ENCODE results near the gene RAB13. TPM values are rescaled to one million over a fixed set of nuclear protein-coding genes. Genes with fewer than 3 reads are reported as not detected.

The RAB13 gene
- total RNA-seq, 1 donor from 2014 or later: 112 TPM

DNA sequence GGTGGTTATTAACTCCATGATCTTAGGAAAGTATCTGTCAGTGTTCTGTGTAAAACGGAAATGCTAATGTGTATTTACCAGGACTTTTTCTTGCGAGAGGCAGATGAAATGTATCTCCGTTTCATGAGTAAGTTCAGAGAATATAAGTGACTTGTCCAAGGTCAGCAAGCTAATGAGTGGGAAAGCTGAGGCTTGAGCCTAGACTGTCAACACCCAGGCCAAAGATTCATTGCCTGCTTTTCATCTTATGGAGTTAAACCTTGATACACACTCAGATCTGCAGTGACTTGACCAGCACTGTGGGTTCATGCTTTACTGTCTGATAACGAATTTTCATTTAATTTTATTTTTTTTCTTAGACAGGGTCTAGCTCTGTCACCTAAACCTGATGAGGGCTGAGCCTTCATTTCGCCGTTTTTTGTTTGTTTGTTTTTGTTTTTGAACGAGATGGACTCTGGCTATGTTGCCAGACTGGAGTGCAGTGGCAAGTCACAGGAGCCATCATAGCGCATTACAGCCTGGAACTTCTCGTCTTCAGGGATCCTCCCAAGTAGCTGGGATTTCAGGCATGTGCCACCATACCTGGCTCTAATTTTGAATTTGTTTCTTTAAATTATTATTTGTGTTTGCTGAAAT is 7.7 kb downstream of the RAB13 start:
- DNase-seq (ENCODE audit: low spot score): no peak

DNA sequence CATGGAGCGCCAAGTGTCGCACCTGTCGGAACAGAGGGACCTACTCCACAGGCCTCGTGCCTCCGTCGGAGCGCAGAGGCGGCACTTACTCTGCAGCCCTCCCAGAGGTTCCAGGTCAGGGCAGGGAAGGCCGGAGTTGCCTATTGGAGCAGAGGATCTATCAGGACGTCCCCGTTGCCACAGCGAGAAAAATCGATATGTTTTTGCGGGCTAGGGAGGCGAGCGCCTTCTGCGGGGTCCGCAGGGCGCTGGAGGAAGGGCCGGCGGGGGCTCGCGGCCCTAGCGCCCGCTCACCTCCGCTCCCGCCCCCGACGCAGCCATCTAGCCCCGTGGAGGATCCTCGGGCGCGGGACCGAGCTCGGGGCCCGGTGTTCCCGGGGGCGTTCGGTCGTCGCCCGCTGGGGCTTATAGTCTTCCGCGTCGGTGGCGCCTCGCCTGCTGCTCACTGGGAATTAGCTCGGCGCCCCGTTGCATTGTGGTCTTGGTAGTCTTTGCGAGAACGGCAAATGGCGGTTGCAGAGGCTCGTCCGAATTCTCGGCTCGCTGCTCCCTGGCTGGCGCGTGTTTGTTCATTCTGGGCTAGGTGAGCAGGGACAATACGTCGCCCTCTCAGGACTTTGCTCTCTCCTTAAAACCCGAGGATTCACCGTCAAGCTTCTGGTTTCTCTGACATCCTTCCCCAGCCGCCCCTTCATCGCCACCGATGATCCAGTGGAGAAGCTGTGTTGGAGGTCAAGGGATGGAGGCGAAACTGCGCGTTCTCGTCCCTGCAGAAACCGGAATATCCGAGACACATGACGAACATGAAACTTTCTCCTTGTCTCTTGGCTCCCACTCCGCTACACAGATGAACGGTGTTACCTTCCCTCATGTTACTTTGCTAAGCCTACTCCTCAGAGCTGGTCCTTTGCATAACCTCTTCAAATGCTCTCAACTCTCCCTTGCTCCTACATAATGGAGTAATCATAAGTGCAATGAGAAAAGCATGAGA is 8.6 kb downstream of the RAB13 start, which contains the start of gene JTB:
JTB (minus strand) TSS at position 425 of the 991 bp plus-strand sequence; CDS start at position 3, 422 bp downstream.
- DNase-seq (ENCODE audit: low spot score): peak; percentile 90

DNA sequence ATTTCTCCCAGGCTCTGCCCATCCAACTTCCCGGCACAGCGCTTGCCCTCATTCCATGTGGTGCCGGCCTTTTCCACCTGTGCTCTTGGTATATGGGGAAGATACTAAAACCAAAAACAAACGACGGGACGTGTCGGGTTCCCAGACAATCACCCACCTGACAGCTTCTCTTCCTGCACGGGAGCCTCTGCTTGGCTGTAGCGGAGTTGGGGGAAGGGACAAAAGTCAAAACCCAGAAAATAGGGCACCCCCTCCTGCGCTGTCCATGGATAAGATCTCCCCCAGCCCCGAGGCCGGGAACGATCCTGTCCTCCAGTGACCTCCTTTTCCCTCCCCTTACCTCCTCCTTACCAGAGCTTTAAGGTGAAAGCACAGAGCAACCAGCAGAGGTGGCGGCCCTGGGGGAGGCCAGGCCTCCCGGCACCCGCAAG is 9.3 kb downstream of the RAB13 start:
- DNase-seq (ENCODE audit: low spot score): no peak

DNA sequence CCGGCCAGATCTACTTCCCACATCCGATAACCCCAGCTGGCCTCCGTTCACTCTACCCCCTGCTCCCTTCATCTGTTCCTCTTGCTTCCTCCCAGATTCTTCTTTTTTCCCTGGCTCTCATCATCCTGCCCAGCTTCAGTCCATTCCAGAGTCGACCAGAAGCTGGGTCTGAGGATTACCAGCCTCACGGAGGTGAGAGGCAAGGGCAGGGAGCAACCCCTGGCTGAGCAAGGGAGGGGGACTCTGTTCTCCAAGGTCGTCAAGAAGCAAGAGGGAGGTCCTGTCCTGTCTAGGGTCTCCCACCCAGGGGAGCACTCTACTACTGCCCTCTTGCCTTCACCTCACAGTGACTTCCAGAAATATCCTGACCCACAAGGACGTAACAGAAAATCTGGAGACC is 12.6 kb downstream of the RAB13 start:
- no peak for DNase-seq (ENCODE audit: low spot score)

DNA sequence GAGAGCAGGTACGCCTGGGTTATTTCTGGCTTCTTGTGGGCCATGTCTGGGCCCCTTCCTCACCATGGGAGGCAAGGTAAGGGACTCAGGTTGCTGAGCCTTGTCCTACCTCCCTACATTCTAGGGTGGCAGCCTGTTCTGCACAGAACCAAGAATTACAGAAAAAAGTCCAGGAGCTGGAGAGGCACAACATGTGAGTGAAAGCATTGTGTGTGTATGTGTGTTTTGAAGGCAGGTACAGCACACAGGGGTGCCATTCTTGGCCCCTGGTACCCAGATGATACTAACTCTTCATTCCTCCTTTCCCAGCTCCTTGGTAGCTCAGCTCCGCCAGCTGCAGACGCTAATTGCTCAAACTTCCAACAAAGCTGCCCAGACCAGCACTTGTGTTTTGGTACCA is 13.1 kb downstream of the RAB13 start:
- DNase-seq (ENCODE audit: low spot score): no peak

DNA sequence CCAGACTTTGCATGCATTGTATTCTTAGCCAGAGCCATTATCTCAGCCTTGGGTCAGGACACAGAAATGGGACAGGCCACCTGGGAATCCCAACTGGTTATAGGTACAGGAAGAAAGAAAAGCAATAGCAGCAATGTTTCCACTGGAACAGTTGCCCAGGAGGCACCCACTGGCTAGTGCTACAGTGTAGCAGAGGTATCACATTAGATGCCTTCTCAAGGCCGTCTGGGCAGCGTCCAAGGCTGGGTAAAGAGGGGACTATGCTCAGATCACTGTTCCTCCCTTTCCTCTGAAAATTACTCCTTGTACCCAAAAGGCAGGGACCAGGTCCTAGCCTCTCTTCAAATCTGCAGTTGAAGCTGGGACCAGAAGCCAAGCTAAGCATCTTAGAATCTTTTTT is 15.8 kb downstream of the RAB13 start:
- DNase-seq (ENCODE audit: low spot score): no peak

DNA sequence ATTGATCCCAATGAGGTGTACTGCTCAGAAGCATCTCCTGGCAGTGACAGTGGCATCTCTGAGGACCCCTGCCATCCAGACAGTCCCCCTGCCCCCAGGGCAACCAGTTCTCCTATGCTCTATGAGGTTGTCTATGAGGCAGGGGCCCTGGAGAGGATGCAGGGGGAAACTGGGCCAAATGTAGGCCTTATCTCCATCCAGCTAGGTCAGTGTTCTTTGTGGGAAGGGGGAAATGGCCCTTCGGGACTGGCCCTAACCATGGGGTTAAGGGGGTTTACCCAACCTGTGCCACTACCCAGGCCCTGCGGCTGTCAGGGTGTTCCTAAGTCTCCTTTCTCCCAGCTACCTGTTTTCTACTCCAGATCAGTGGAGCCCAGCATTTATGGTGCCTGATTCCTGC is 17.2 kb downstream of the RAB13 start:
- no peak for DNase-seq (ENCODE audit: low spot score)

DNA sequence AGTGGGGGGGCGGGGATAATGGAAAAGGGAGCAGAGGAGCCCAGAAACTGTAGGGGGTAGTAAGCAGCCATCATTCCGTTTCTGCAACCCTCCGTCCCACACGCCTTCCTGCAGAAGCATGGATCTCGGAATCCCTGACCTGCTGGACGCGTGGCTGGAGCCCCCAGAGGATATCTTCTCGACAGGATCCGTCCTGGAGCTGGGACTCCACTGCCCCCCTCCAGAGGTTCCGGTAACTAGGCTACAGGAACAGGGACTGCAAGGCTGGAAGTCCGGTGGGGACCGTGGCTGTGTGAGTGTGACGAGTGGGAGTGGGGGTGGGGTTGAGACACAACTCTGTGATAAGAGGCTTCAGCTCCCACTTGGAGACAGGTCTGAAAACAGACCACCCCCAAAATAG is 17.7 kb downstream of the RAB13 start:
- no peak for DNase-seq (ENCODE audit: low spot score)

DNA sequence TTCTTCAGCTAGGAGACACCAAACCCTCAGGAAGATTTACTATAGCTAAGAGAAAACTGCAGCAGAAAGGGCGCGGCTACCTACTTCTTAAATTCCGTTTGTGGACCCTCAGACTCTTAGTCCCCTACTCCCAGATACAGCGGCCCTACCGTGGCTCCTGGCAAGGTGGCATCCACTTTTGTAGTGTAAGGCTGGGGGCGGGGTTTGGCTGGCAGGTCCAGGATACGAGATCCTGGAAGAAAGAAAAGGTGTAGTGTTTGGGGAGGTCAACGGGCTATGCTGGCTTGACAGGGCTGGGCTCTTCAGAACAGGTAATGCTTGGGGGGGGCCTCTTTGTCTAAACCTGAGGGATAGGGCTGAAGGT is 18.2 kb downstream of the RAB13 start:
- DNase-seq (ENCODE audit: low spot score): peak; percentile 47

DNA sequence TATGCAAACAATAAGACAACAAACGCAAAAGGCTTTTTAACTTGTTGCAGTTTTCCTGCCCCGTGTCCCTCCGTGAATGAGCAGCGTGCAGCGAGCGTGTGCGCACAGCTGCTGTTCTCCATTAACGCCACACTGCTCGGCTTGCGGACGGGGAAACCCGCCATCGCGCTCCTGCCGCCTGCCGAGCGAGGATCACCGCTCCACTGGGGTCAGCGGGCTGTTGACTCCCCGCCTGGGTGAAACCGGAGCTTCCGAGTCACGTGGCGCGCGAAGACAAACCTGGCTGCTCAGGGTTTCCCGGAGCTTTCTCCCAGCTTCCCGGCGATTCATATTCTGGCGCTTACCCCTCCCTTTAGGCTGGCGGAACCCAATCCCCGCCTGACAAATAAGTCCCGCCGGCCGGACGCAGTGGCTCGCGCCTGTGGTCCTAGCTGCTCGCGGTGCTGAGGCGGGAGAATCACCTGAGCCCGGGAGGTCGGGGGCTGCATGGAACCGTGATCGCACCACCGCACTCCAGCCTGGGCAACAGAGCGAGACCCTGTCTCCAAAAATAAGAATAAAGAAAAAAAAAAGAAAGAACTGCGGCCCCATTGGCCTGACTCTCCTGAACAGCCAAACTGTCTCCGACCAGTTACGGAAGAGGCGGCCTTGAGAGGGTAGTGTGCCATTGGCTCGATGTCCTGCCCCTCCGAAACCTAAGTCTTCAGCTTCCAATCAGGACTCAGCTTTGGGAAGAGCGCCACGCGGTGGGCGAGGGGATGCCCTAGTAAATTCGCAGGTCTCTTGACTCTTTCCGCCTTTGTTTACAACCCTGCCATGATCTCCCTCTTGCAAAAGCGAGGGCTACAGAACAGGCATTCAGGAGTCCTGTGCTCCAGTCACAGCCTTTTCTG is 18.8 kb downstream of the RAB13 start, which contains the start of gene CREB3L4:
CREB3L4 (plus strand) TSS at position 796 of the 893 bp plus-strand sequence. CDS start 624 bp downstream, outside the sequence.
- peak; percentile 92 for DNase-seq (ENCODE audit: low spot score)

DNA sequence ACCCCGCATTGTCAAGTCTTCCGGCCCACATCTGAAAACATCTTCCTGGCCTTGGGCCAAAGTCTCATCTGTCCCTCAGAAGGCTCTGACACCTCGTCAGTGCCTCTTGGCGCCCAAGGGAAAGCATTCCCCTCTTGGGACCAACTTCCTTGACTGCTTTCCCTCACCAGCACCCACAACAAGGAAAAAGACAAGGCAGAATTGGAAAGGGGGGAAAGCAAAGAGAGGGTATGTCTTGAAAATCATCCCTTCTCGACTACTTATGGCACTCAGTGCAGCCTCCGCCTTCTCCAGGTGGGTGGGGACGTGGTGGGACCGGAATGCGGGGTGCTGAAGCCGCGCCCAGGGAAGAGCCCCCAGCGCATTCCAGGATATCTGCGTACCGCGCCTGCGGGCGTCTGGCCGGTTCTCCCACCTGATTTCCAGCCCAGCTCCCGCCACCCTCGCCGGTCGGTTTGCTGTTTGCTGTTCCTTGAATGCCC is 22.2 kb downstream of the RAB13 start:
- peak; percentile 36 for DNase-seq (ENCODE audit: low spot score)

DNA sequence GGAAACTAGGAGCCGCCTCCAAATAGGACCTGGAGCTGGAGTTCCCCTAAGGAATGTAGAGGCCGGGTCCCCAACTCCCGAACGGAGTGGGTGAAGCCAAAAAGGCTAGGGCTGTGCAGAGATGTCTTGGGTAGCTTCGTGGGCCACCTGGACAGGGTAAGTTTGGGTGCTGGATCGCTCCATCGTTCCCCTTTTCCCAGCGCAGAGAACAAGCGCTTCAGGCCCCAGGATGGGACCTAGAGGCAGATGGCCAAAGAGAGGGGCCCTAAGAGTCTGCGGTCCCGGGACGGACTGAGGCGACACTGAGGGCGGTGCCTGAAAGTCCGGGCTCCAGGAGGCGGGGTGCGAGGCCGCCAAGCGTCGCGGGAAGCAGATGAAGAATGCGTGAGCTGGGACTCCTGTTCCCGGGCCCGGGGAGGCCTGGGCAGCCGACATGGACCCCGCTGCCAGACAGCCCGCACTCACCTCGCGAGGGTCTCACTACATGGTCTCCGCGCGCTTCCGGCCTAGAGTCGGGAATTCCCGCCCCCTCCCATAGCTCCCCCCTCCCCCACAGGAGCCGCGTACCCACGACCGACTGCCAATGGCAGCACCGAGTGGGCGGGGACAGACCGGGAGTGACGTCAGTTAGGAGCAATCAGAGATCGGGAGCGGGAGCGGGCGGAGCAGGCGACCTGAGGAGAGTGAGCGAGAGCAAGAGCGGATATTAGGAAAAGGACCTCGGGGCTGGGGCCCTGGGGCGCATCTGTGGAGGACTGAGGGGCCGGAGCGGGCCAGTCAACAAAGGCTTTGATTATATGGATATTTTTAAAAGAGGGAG is 22.9 kb downstream of the RAB13 start, which contains the start of gene SLC39A1:
SLC39A1 (minus strand) TSS at position 508 of the 820 bp plus-strand sequence. CDS start 822 bp downstream, outside the sequence.
- DNase-seq (ENCODE audit: low spot score): peak; percentile 98

DNA sequence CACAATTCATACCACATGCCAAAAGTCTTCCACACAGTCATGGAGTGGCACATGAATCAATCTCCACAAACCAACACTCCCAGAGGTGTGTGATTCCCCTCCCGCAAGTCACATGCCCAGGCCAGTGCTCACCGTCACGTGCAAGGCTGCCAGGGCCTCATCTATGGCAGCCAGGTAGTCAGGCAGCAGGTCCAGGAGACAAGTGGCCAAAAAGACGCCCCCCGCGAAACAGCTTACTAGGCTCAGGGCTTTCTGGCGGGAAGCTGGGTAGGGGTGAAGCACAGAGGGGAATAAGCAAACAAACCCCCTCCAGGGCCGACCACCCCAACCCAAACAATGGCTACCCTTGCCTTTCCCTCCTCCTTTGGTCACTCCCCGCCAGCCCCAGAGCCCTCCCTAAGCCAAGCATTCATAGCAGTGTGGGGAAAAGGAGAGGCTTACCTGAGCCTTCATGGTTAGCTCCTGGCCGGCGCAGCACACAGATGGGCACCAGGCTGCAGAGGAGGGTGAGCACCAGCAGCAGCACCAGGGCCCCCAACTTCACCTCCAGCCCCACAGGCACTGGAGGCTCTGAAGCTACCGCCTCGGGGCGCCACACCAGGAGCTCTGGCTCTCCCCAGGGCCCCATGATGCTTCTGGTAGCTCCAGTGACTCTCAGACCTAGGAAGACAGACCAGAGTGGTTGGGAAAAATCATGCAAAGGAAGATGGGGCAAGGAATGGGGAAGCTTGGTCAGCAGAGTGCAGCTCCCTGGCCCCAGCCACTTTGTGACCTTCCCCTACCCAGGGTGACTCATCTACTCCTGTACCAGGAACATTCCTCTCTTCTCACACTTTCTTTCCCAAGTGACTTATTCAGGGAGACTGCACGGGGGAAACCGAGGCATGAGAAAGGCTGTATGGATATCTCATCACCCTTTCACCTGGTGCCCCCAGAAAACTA is 23.8 kb downstream of the RAB13 start:
- peak; percentile 66 for DNase-seq (ENCODE audit: low spot score)

DNA sequence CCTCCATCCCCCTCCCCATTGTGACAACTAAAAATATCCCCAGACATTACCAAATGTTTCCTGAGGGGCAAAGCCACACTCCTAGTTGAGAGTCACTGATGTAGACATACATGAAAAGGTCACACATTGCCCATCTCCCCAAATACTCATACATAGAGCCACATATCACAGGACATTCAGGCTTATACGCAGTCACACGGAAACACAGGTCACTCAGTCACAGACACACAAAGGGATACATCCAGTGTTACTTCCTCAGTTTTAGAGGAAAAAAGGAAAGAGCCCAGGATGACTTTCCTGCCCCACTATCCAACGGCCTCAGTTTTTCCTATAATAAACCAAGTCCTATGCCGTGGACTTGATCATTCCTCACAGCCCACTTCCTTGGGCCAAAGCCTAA is 24.7 kb downstream of the RAB13 start:
- no peak for DNase-seq (ENCODE audit: low spot score)

DNA sequence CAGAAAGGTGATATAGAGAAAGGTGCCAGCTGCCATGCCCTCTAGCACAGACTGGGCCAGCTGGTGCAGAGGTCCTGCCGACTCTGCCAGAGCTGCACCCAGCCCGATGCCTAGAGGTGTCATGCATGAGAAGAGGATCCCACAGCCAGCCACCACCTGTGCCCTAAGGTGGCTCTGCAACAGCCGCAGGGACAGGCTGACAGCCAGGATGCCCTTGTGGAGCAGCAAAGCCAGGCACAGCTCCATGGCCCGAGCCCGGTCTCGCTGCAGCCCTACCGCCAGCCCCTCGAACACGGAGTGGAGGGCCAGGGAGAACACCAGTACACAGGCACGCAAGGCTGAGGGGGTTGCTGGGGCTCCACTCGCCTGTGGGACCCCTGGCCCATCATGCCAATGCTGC is 25.9 kb downstream of the RAB13 start:
- no peak for DNase-seq (ENCODE audit: low spot score)

DNA sequence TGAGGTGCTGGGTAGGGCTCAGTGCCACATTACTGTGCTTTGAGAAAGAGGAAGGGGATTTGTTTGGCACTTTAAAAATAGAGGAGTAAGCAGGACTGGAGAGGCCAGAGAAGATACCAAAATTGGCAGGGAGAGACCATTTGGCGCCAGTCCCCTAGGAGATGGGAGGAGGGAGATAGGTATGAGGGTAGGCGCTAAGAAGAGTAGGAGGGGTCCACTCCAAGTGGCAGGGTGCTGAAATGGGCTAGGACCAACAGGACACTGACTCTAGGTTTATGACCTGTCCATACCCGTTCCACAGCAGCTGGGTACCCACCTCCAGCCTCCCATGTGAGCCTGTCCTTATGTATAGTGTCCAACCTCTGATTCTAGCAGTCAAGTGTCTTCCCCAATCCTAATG is 26.7 kb downstream of the RAB13 start:
- no peak for DNase-seq (ENCODE audit: low spot score)

DNA sequence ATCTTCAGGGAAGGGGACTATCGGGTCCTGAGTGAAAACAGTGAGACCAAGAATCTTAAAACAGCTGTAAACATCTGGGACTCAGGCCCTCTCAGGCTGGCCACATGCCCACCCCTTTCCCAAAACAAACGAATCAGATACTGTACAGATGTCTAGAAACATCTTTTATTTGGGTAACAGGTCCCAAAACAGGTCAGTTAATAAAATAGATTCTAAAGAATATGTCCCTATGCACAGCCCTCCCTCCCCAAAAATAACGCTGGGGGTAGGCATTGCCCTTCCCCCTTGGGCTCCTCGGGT is 27.2 kb downstream of the RAB13 start:
- DNase-seq (ENCODE audit: low spot score): no peak

DNA sequence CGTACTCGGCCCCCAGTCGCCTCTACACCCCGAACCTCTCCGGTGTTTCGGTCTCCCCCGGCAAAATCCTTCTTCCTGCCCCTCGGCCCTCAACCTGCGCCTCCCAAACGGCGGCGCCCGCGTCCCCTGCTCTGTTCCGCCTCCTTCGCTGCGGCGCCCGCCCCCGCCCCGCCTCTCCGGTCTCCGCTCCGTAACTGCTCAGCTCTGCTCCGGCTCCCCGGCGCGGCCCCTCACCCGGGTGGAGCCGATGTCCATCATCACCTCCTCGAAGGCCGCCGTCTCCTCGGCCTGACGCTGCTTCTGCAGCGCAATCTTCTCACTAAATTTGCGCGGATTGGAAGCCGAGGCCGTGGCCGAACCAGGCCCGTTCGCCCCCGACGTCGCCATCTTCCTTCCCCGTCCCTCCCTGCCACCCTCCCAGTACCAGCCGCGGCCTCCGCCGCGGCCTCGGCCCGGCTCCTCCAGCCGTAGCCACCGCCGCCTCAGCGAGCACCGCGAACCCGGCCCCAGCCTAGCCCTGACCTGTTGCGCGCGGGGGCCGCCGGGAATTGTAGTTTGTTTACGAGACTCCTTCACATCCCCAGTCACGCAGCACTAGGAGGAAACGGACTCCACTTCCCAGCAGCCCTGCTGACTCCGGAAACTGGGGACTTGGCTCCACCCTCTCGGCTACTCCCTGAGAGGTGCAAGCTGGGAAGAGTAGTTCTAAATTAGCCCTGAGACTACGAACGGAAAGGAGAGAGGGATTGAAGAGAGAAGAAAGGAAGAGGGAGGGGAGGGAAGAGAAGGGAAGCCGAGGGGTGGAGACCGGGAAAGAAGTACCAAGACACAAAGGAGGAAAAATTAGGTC is 27.8 kb downstream of the RAB13 start, which contains the start of gene CRTC2:
CRTC2 (minus strand) TSS at position 502 of the 850 bp plus-strand sequence; CDS start at position 387, 115 bp downstream.
- DNase-seq (ENCODE audit: low spot score): peak; percentile 99

DNA sequence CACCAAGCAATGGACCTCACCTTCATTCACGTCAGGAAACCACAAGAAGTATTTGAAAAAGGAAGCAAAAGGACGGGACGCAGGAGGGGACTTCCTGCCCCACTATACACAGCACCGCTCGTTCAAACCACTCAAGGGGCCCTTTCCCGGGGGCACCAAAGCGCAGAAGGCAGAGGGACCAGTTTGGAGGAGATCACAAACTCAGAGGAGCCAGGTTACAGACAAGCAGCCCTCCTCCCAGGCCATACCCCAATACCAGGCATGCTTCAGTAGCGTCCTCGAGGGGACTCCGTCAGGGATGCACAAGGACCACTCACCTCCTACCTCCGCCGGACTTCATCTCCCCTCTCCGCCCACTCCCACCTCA is 28.4 kb downstream of the RAB13 start:
- DNase-seq (ENCODE audit: low spot score): no peak
